K562 (cell line): ENCODE data around the gene LONRF2. TPM values are rescaled to one million over a fixed set of nuclear protein-coding genes. Genes with fewer than 3 reads are reported as not detected.

Source experiments
- BACH1 ChIP-seq: fragments of 200-800 bp; sonication (Bioruptor generic); IDR thresholded peaks from 2 replicates; pipeline ENCODE4 v1.6.1; 2016; ENCODE audit warnings: missing genetic modification characterization, missing compliant biosample characterization
- BCL6 ChIP-seq: fragments of 250-450 bp; sonication (Bioruptor Pico); IDR thresholded peaks from 2 replicates; pipeline ENCODE4 v1.4.0; 2020
- ERF ChIP-seq: fragments of 450-650 bp; formaldehyde crosslinking; IDR thresholded peaks from 2 replicates; pipeline ENCODE4 v1.4.0; 2020; ENCODE audit warnings: mild to moderate bottlenecking, mixed read lengths
- ETV1 ChIP-seq: fragments of 450-650 bp; conservative IDR thresholded peaks from 2 replicates; pipeline ENCODE4 v1.6.1; 2016; ENCODE audit warnings: missing genetic modification characterization, control low read depth, low read depth, missing compliant biosample characterization
- KDM4B ChIP-seq, 2 experiments: fragments of 450-650 bp in 1 of 2; sonication (generic) in 1 of 2; IDR thresholded peaks; 2 replicates each; pipeline ENCODE4 v1.6.1; 2016 to 2017; ENCODE audit warnings: borderline replicate concordance in 2 of 2, antibody characterized with exemption in 1 of 2, low read depth in 1 of 2, mild to moderate bottlenecking in 1 of 2
- NFATC3 ChIP-seq: fragments of 450-650 bp; IDR thresholded peaks from 2 replicates; pipeline ENCODE4 v1.6.1; 2017; ENCODE audit warnings: mild to moderate bottlenecking
- NR4A1 ChIP-seq, 2 experiments: fragments of 250-450 bp in 1 of 2; fragments of 450-650 bp in 1 of 2; sonication (Bioruptor Pico) in 1 of 2; IDR thresholded peaks; 2 replicates each; pipeline versions ENCODE4 v1.4.0 to v1.6.1; 2016 to 2020; ENCODE audit warnings: mild to moderate bottlenecking in 2 of 2, missing compliant biosample characterization in 1 of 2, missing genetic modification characterization in 1 of 2, moderate library complexity in 1 of 2
- ZFPM2 ChIP-seq: fragments of 250-450 bp; sonication (Bioruptor Pico); IDR thresholded peaks from 2 replicates; pipeline ENCODE4 v1.5.1; 2022; ENCODE audit warnings: mild to moderate bottlenecking
- ZNF121 ChIP-seq: sonication (generic); formaldehyde crosslinking; conservative IDR thresholded peaks from 2 replicates; pipeline ENCODE4 v1.8.0; 2022; ENCODE audit warnings: missing genetic modification reagents
- ZNF124 ChIP-seq: sonication (generic); formaldehyde crosslinking; IDR thresholded peaks from 2 replicates; pipeline ENCODE4 v1.8.1; 2022; ENCODE audit warnings: missing genetic modification reagents
- ZNF23 ChIP-seq: fragments of 250-450 bp; sonication (Bioruptor Pico); IDR thresholded peaks from 2 replicates; pipeline ENCODE4 v1.4.0; 2020; ENCODE audit warnings: mild to moderate bottlenecking
- polyA plus RNA-seq, 8 experiments: library from polyadenylated mRNA; depleted of rRNA in 4 of 8; stranded (reverse) in 5 of 8; unstranded in 3 of 8; fragments of >200 nt; fragmentation: Nextera tagmentation in 2 of 8; fragmentation: Illumina TruSeq in 1 of 8; extraction: Ambion mirVana in 2 of 8; extraction: Trizol in 1 of 8; gene quantifications; 2 replicates each; pipeline versions ENCODE4 v1.2.1 to v1.2.3, GENCODE V29; 2011 to 2014; ENCODE audit warnings: inconsistent platforms in 1 of 8, missing spikeins in 1 of 8
- total RNA-seq, 7 experiments: library from RNA; depleted of rRNA in 6 of 7; stranded (reverse); fragments of >200 nt in 6 of 7; fragmentation: Illumina TruSeq in 2 of 7; extraction: Trizol in 2 of 7; gene quantifications; 2 replicates each; pipeline versions ENCODE4 v1.2.1 to v1.2.3, GENCODE V29; 2011 to 2021; ENCODE audit warnings: low replicate concordance in 1 of 7
- TF ChIP-seq, protein P1 (sequence below), 2 experiments: fragments of 450-650 bp; formaldehyde crosslinking in 1 of 2; IDR thresholded peaks; 2 replicates each; pipeline versions ENCODE4 v1.4.0 to v1.6.1; 2014 to 2020; ENCODE audit warnings: mild to moderate bottlenecking in 2 of 2, borderline replicate concordance in 1 of 2, low read depth in 1 of 2
- TF ChIP-seq, protein P2 (sequence below): sonication (generic); formaldehyde crosslinking; IDR thresholded peaks from 2 replicates; pipeline ENCODE4 v1.8.0; 2022; ENCODE audit warnings: missing genetic modification reagents, mild to moderate bottlenecking, moderate library complexity, borderline replicate concordance
- TF ChIP-seq, protein P3 (sequence below): fragments of 450-650 bp; formaldehyde crosslinking; IDR thresholded peaks from 2 replicates; pipeline ENCODE4 v1.4.0; 2020; ENCODE audit warnings: mild to moderate bottlenecking, mixed read lengths
- TF ChIP-seq, protein P4 (sequence below): sonication (generic); IDR thresholded peaks from 2 replicates; pipeline ENCODE4 v1.6.1; 2016

Gene LONRF2
- total and polyA plus RNA-seq, 9 of the 15 experiments (the other 6 are each of a cell fraction or from before 2014, with no cell fraction given): 0.35 to 5.0 (median 2.7) TPM

DNA sequence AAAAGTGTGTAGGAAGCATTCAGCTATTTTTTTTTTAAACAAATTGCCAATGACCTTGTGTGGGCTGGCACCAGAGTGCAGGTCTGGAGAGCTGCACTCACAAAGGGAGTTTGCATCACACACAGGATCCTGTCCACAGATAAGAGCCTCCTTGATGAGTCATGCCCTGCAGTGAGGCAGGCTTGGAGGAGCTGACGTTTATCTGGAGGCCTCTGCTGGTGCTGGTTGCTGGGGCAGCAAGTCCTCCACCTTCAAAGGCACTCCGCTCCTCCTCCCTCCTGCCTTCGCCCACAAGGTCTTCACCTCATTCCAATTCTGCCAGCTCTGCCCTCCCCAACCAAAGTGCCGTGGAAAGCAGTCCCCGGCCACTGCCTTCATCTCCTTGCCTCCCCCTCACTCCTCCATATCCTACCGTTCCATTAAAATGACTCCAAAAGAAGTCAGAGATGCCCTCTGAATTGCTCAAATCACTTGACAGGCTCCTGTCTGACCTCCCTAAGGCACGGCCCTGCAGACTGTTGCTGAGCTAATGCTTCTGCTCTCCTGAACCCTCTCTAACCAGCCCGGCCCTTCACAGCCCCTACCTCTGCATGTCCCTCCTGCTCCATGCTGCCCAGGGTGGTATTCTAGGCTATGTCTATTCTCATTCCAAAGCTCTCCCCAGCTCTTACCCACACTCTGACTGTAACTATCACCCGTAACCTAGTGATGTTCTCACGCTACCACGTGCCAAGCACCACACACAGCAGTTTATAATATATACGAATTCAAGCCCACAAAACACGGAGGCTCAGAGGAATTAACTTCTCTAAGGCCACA is 30.9 kb downstream of the LONRF2 start (continued):
- TF ChIP-seq, protein P1, sequence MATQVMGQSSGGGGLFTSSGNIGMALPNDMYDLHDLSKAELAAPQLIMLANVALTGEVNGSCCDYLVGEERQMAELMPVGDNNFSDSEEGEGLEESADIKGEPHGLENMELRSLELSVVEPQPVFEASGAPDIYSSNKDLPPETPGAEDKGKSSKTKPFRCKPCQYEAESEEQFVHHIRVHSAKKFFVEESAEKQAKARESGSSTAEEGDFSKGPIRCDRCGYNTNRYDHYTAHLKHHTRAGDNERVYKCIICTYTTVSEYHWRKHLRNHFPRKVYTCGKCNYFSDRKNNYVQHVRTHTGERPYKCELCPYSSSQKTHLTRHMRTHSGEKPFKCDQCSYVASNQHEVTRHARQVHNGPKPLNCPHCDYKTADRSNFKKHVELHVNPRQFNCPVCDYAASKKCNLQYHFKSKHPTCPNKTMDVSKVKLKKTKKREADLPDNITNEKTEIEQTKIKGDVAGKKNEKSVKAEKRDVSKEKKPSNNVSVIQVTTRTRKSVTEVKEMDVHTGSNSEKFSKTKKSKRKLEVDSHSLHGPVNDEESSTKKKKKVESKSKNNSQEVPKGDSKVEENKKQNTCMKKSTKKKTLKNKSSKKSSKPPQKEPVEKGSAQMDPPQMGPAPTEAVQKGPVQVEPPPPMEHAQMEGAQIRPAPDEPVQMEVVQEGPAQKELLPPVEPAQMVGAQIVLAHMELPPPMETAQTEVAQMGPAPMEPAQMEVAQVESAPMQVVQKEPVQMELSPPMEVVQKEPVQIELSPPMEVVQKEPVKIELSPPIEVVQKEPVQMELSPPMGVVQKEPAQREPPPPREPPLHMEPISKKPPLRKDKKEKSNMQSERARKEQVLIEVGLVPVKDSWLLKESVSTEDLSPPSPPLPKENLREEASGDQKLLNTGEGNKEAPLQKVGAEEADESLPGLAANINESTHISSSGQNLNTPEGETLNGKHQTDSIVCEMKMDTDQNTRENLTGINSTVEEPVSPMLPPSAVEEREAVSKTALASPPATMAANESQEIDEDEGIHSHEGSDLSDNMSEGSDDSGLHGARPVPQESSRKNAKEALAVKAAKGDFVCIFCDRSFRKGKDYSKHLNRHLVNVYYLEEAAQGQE (IDR thresholded peaks at IDR 0.05; ENCODE audit: borderline replicate concordance): peak; percentile 35; the same call in 1 of the 2 replicates
- TF ChIP-seq, protein P1 (CRISPR knock-in tag; IDR thresholded peaks at IDR 0.05; ENCODE audit: low read depth): no peak
- TF ChIP-seq, protein P2, sequence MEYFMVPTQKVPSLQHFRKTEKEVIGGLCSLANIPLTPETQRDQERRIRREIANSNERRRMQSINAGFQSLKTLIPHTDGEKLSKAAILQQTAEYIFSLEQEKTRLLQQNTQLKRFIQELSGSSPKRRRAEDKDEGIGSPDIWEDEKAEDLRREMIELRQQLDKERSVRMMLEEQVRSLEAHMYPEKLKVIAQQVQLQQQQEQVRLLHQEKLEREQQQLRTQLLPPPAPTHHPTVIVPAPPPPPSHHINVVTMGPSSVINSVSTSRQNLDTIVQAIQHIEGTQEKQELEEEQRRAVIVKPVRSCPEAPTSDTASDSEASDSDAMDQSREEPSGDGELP (CRISPR knock-in tag): peak; percentile 76
- TF ChIP-seq BCL6 (CRISPR knock-in tag): no peak
- TF ChIP-seq ETV1: peak; percentile 62
- TF ChIP-seq ZFPM2 (CRISPR knock-in tag): no peak
- TF ChIP-seq BACH1 (tag): peak; percentile 90
- TF ChIP-seq NFATC3: no peak
- TF ChIP-seq ZNF124: no peak
- TF ChIP-seq, protein P3, sequence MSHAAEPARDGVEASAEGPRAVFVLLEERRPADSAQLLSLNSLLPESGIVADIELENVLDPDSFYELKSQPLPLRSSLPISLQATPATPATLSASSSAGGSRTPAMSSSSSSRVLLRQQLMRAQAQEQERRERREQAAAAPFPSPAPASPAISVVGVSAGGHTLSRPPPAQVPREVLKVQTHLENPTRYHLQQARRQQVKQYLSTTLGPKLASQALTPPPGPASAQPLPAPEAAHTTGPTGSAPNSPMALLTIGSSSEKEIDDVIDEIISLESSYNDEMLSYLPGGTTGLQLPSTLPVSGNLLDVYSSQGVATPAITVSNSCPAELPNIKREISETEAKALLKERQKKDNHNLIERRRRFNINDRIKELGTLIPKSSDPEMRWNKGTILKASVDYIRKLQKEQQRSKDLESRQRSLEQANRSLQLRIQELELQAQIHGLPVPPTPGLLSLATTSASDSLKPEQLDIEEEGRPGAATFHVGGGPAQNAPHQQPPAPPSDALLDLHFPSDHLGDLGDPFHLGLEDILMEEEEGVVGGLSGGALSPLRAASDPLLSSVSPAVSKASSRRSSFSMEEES: no peak
- no peak for TF ChIP-seq NR4A1 (CRISPR knock-in tag; IDR thresholded peaks at IDR 0.05)
- 0 out of 2 replicates have a peak, but pooled peaks have one; percentile 43 for TF ChIP-seq NR4A1 (tag; IDR thresholded peaks at IDR 0.05)
- 0 out of 4 replicates have a peak, but pooled peaks of 1 of the 2 experiments have one; percentile 41 for TF ChIP-seq KDM4B (IDR thresholded peaks at IDR 0.05; ENCODE audit: borderline replicate concordance in 2 of 2, low read depth in 1 of 2)
- no peak for TF ChIP-seq ERF
- TF ChIP-seq, protein P4, sequence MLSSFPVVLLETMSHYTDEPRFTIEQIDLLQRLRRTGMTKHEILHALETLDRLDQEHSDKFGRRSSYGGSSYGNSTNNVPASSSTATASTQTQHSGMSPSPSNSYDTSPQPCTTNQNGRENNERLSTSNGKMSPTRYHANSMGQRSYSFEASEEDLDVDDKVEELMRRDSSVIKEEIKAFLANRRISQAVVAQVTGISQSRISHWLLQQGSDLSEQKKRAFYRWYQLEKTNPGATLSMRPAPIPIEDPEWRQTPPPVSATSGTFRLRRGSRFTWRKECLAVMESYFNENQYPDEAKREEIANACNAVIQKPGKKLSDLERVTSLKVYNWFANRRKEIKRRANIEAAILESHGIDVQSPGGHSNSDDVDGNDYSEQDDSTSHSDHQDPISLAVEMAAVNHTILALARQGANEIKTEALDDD: no peak
- no peak for TF ChIP-seq ZNF121 (CRISPR knock-in tag)
- no peak for TF ChIP-seq ZNF23 (CRISPR knock-in tag)
